Prostate gland (tissue), 2 donors: Measurements from ENCODE around the gene ZBTB16. TPM values are rescaled to one million over a fixed set of nuclear protein-coding genes. Genes with fewer than 3 reads are reported as not detected.

Experiments used
- DNase-seq: peaks from one replicate; pipeline ENCODE4 v3.0.0-alpha.2; 2019; ENCODE audit warnings: low spot score
- H3K27ac ChIP-seq, 2 donors: fragments of 200-600 bp; sonication (generic); 2 replicates each; pipeline ENCODE4 v1.5.1; 2017 to 2019
- H3K27me3 ChIP-seq: fragments of 200-600 bp; sonication (generic); replicated peaks from 2 replicates; pipeline ENCODE4 v1.5.1; 2019; ENCODE audit not compliant: insufficient read depth
- H3K36me3 ChIP-seq, 2 donors: fragments of 200-600 bp; sonication (generic); 1 replicate in 1 of 2; 2 replicates in 1 of 2; pipeline versions ENCODE4 v1.5.1 to v1.8.1; 2017 to 2019
- H3K4me1 ChIP-seq: fragments of 200-600 bp; sonication (generic); replicated peaks from 2 replicates; pipeline ENCODE4 v1.5.1; 2019
- H3K4me3 ChIP-seq, 2 donors: fragments of 200-600 bp; sonication (generic); 2 replicates each; pipeline ENCODE4 v1.5.1; 2017 to 2019
- H3K9me3 ChIP-seq: fragments of 200-600 bp; sonication (generic); 2 replicates; pipeline ENCODE4 v1.5.1; 2017
- POLR2A ChIP-seq: fragments of 450-650 bp; IDR thresholded peaks from one replicate; pipeline ENCODE4 v1.6.1; 2016; ENCODE audit warnings: antibody characterized with exemption, mild to moderate bottlenecking
- POLR2AphosphoS5 ChIP-seq: sonication (generic); formaldehyde crosslinking; IDR thresholded peaks from one replicate; pipeline ENCODE4 v1.6.1; 2017; ENCODE audit warnings: antibody characterized with exemption
- WGBS: methylation state at CpG from one replicate; pipeline ENCODE4 v1.1.5; 2018; 5-methylcytosine and 5-hydroxymethylcytosine counted together
- intact Hi-C: fragments of 100-400 bp; cut with DNase I; formaldehyde crosslinking; loops from one replicate; pipeline ENCODE4 v1.14.2; 2022
- total RNA-seq, 2 donors: library from RNA; depleted of rRNA; stranded (reverse); fragments of >200 nt; gene quantifications; one replicate each; pipeline ENCODE4 v1.1.0, GENCODE V29; 2016
- TF ChIP-seq, protein P1 (sequence below), 4 experiments: fragments of 200-600 bp in 2 of 4; fragments of 450-650 bp in 2 of 4; sonication (generic) in 2 of 4; IDR thresholded peaks; 1 replicate in 3 of 4; 2 replicates in 1 of 4; pipeline ENCODE4 v1.5.1; 2016 to 2019; ENCODE audit warnings: antibody characterized with exemption in 4 of 4, mild to moderate bottlenecking in 2 of 4, moderate library complexity in 2 of 4

ZBTB16 gene
- total RNA-seq, 2 donors from 2014 or later = 171 to 230 TPM

DNA sequence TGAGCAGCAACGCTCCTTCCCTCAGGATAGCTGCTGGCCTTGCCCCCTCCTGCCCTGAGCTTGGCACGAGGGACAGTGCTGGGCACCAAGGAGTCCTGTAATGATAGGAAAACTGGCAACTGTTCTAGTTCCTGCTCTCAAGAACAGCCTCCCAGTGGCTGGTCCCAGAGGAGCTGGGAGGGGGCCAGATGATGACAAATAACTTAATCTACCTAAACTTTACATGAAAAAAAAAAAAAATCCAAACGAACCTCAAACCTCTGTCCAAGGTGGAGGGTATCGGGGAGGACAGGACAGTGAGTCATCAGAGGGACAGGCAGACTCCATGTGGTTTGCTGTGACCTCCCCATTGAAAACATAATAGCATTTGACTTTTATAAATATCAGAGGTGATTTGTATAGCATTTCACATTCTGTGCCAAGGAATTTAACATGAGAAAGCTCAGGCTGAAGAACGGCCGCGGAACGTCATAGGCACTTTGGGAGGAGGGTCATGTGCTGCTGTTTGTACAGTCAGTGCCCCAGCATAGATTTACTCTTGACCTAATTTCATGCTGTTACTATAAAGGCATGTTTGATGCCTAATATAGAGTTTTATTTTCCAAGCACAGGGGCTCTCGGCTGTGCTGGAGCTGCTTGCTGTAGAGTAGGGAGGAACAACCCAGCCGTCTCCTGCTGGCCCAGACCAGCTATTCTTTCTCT, 138.4 kb downstream of the ZBTB16 start:
- Histone ChIP-seq H3K4me1 (peaks cover 53% of the 10 kb centered on the region), H3K4me3 (no peak overlapping the region), H3K27me3 (no peaks in the 10 kb centered on the region), H3K36me3 (no peaks in the 10 kb centered on the region), H3K27ac (peak overlapping the region; percentile 94 to 95), H3K9me3 (no peaks in the 10 kb centered on the region)
- intact Hi-C loops = loop anchor here (5.0 kb wide), 1 partner anchor 36 kb away; no protein-coding TSS in a partner anchor
- 7% methylated on average over 10 of the region's 10 CpGs for WGBS
- TF ChIP-seq, protein P1, sequence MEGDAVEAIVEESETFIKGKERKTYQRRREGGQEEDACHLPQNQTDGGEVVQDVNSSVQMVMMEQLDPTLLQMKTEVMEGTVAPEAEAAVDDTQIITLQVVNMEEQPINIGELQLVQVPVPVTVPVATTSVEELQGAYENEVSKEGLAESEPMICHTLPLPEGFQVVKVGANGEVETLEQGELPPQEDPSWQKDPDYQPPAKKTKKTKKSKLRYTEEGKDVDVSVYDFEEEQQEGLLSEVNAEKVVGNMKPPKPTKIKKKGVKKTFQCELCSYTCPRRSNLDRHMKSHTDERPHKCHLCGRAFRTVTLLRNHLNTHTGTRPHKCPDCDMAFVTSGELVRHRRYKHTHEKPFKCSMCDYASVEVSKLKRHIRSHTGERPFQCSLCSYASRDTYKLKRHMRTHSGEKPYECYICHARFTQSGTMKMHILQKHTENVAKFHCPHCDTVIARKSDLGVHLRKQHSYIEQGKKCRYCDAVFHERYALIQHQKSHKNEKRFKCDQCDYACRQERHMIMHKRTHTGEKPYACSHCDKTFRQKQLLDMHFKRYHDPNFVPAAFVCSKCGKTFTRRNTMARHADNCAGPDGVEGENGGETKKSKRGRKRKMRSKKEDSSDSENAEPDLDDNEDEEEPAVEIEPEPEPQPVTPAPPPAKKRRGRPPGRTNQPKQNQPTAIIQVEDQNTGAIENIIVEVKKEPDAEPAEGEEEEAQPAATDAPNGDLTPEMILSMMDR (IDR thresholded peaks at IDR 0.05) = peak in 1 of 4 experiments; percentile 40
- TF ChIP-seq POLR2A (peak; percentile 33), POLR2AphosphoS5 (peak; percentile 94)
- peak; percentile 88 for DNase-seq

DNA sequence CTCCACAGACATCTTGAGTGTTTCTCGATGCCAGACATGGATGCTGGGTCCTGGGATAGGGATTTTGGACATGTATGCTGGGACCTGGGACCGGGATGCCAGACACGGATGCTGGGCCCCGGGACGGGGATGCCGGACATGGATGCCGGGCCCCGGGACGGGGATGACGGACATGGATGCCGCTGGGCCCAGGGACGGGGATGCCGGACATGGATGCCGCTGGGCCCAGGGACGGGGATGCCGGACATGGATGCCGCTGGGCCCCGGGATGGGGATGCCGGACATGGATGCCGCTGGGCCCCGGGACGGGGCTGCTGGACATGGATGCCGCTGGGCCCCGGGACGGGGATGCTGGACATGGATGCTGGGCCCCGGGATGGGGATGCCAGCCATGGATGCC, 139.5 kb downstream of the ZBTB16 start:
- intact Hi-C loops = loop anchor here (5.0 kb wide), 1 partner anchor 37 kb away; no protein-coding TSS in a partner anchor
- Histone ChIP-seq H3K9me3 (no peaks in the 10 kb centered on the region), H3K4me1 (peaks cover 46% of the 10 kb centered on the region), H3K27ac (peak overlapping the region; percentile 94 to 95), H3K36me3 (no peaks in the 10 kb centered on the region), H3K27me3 (no peaks in the 10 kb centered on the region), H3K4me3 (no peak overlapping the region)
- DNase-seq = no peak
- 97% methylated on average over 26 of the region's 26 CpGs for WGBS
- TF ChIP-seq, protein P1 (IDR thresholded peaks at IDR 0.05) = no peak
- no peak for TF ChIP-seq POLR2A
- TF ChIP-seq POLR2AphosphoS5 = no peak

DNA sequence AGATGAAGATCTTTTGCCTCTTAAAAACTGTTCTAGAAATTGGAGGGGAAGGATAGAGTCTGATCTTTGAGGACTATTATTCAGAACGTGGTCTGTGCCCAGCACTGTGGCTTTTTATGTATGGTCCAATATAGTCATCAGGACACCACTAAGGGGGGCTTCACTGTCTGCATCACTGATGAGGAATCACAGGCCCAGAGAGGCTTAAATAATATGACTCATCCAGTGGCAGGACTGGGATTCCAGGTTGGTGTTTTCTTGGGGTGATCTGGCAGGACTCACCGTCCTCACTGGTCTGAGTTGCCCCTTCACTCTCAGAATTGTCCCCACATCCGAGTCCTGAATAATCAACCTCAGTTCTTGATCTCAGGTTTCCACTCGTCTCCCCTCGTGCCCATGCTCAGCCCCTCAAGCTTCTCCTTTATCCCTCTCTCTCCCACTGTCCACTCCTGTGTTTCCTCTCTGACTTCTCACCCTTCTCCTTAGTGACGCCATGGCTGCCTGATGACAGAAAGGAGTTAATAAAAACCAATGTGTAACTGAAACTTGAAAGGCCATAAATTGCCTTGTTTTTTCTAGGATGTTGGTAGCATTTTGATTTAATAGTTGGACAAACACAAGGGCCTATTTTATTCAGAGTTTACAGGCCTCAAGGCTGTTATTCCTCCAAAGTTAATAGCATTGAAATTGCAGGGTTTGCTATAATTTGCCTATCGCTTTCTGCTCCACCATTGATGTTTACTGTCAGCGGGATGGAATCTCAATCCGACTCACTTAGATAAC, 141.0 kb downstream of the ZBTB16 start:
- TF ChIP-seq POLR2A = no peak
- peak; percentile 22 for TF ChIP-seq POLR2AphosphoS5
- Histone ChIP-seq H3K9me3 (no peaks in the 10 kb centered on the region), H3K4me3 (no peak overlapping the region), H3K4me1 (peaks cover 36% of the 10 kb centered on the region), H3K36me3 (peaks cover 0 to 4% of the 10 kb centered on the region in 2 donors), H3K27me3 (no peaks in the 10 kb centered on the region), H3K27ac (peak overlapping the region; percentile 94 to 95)
- no peak for DNase-seq
- intact Hi-C loops = no loop called here
- 68% methylated on average over 9 of the region's 9 CpGs for WGBS

DNA sequence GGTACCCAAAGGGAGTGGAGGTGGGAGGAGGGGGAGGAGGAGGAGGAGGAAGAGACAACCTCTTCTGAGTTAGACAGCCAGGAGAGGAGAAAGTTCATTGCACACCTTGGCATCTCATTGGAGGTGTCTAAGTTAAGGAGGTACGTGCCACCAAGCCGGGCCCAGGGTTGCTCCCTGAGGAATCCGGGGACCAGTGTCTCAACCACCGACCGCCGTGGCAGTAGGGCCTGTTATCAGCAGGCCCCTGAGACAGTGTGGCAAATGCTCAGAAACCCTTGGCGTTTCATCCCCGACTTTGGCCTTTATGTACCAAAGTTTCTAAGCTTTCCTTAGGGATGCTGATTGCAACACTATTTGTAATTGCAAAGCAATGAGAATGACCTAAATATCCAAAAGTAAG, 141.7 kb downstream of the ZBTB16 start:
- DNase-seq = no peak
- no peak overlapping the region for H3K4me3 ChIP-seq
- 87% methylated on average over 8 of the region's 8 CpGs for WGBS
- peaks cover 29% of the 10 kb centered on the region for H3K4me1 ChIP-seq
- intact Hi-C loops = no loop called here
- no peak for TF ChIP-seq POLR2A
- TF ChIP-seq, protein P1 (IDR thresholded peaks at IDR 0.05) = no peak
- H3K27me3 ChIP-seq = no peaks in the 10 kb centered on the region
- H3K36me3 ChIP-seq = peaks cover 0 to 4% of the 10 kb centered on the region in 2 donors
- H3K27ac ChIP-seq = peak overlapping the region; percentile 94 to 95
- no peaks in the 10 kb centered on the region for H3K9me3 ChIP-seq

DNA sequence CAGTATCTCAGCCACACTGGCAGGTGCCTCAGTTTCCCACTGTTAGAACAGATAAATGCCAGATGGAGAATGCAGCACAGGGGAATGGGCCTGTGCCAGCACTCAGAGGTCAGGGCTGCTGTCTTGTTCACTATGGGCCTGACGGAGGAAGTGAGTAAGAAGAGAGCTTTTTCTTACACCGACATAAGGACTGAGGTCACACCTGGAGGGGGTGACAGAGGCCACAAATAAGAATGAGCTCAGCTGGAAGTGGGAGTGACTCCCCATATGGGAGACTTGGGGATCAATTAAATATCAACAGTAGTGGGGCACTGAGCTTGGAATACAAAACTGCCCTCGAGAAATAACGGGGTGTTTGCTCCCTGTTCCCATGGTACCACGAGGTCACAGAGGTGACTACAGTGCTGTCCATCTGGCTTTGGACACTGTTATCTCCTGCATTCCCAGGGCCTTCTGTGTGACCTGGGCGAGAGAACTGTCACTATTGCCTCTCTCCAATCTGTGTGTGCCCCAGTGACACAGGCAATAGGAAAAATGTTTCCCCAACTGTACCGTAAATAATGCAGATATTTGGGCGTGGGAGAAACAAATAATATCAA, 142.6 kb downstream of the ZBTB16 start:
- H3K36me3 ChIP-seq = peaks cover 0 to 4% of the 10 kb centered on the region in 2 donors
- intact Hi-C loops = no loop called here
- no peak overlapping the region for H3K4me3 ChIP-seq
- 83% methylated on average over 8 of the region's 8 CpGs for WGBS
- DNase-seq = no peak
- H3K4me1 ChIP-seq = peaks cover 20% of the 10 kb centered on the region
- peak overlapping the region; percentile 94 to 95 for H3K27ac ChIP-seq
- TF ChIP-seq, protein P1 (IDR thresholded peaks at IDR 0.05) = no peak
- TF ChIP-seq POLR2A (no peak), POLR2AphosphoS5 (no peak)
- no peaks in the 10 kb centered on the region for H3K9me3 ChIP-seq
- H3K27me3 ChIP-seq = no peaks in the 10 kb centered on the region
